PC-9 (cell line): ENCODE results near the gene ROR2.

Experiments used
- EZH2 ChIP-seq: fragments of 200-600 bp; sonication (generic); IDR thresholded peaks from 2 replicates; pipeline ENCODE4 v1.8.0; 2017; ENCODE audit warnings: antibody characterized with exemption, low read depth
- TF ChIP-seq, protein P1 (sequence below): fragments of 200-600 bp; sonication (generic); conservative IDR thresholded peaks from 2 replicates; pipeline ENCODE4 v1.6.1; 2017; ENCODE audit warnings: mixed run types, antibody characterized with exemption, mild to moderate bottlenecking, moderate library complexity

DNA sequence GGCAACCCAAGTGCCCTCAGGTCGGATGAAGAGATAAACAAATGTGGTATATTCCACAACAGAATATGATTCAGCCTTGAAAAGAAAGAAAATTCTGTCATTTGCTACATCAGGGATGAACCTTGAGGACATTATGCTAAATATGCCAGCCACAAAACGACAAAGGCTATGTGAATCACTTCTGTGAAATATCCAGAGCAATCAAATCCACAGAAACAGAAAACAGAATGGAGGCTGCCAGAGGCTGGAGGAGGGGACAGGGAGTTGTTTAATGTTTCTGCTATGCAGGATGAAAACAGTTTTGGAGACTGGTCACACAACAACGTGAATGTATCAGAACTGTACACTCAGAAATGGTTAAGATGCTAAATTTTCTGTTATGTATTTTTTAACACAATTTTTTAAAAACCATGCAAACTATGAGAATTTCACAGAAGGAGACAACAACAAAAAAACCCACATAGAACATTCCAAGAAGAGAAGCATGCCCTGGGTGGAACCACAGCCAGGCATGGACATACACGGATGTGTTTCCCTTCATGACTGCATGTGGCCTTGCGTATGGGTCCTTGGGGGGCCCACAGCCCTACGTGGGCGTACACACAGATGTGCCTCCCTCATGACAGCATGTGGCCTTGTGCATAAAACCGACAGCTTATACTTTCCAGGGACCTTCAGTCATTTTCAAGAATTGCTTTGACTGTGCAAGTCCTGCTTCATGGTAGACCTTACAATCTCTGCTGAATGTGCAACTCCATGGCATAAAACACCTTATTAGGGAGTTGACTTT, 146.7 kb downstream of the ROR2 start:
- TF ChIP-seq, protein P1, sequence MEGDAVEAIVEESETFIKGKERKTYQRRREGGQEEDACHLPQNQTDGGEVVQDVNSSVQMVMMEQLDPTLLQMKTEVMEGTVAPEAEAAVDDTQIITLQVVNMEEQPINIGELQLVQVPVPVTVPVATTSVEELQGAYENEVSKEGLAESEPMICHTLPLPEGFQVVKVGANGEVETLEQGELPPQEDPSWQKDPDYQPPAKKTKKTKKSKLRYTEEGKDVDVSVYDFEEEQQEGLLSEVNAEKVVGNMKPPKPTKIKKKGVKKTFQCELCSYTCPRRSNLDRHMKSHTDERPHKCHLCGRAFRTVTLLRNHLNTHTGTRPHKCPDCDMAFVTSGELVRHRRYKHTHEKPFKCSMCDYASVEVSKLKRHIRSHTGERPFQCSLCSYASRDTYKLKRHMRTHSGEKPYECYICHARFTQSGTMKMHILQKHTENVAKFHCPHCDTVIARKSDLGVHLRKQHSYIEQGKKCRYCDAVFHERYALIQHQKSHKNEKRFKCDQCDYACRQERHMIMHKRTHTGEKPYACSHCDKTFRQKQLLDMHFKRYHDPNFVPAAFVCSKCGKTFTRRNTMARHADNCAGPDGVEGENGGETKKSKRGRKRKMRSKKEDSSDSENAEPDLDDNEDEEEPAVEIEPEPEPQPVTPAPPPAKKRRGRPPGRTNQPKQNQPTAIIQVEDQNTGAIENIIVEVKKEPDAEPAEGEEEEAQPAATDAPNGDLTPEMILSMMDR, result no peak
- TF ChIP-seq EZH2, result no peak
